GM12801 (cell line): Measurements from ENCODE around the gene ETS1.

Experiments used
- CTCF ChIP-seq: IDR thresholded peaks from one replicate; pipeline ENCODE4 v1.5.1; 2011; ENCODE audit warnings: control low read depth; ENCODE audit not compliant: insufficient read length; ENCODE audit errors: extremely low read depth

The ETS1 gene

GRCh38 chr11:128497061-128497775 lies 90.1 kb downstream of the ETS1 start:
- TF ChIP-seq CTCF, result no peak

GRCh38 chr11:128496692-128497060 lies 90.7 kb downstream of the ETS1 start:
- no peak for TF ChIP-seq CTCF

GRCh38 chr11:128496249-128496648 lies 91.1 kb downstream of the ETS1 start:
- no peak for TF ChIP-seq CTCF

GRCh38 chr11:128494418-128495332 lies 92.7 kb downstream of the ETS1 start:
- TF ChIP-seq CTCF, result no peak

- no peak for TF ChIP-seq CTCF
These were observed 93.8 kb downstream of the ETS1 start for GRCh38 chr11:128493570-128493965.

- TF ChIP-seq CTCF, result no peak
These were observed 94.3 kb downstream of the ETS1 start for GRCh38 chr11:128492903-128493569.

- no peak for TF ChIP-seq CTCF
These were observed 94.9 kb downstream of the ETS1 start for GRCh38 chr11:128492461-128492860.
